Cardiac muscle cell (in vitro differentiated cells and primary cell): Measurements from ENCODE around the gene JMY. TPM values are rescaled to one million over a fixed set of nuclear protein-coding genes. Genes with fewer than 3 reads are reported as not detected.

Source experiments
- DNase-seq, 2 donors: peaks; one replicate each; pipeline versions ENCODE4 v3.0.0 to v3.0.0-alpha.2; 2010 to 2017; ENCODE audit warnings: low read depth in 1 of 2, low spot score in 1 of 2
- H3K27ac ChIP-seq: fragments of 200-600 bp; sonication (generic); 2 replicates; pipeline ENCODE4 v1.5.1; 2016
- H3K27me3 ChIP-seq: fragments of 200-600 bp; sonication (generic); 2 replicates; pipeline ENCODE4 v1.6.0; 2016; ENCODE audit warnings: control low read depth
- H3K36me3 ChIP-seq: fragments of 200-600 bp; sonication (generic); 2 replicates; pipeline ENCODE4 v1.5.1; 2016; ENCODE audit warnings: control low read depth
- H3K4me1 ChIP-seq: fragments of 200-600 bp; sonication (generic); 2 replicates; pipeline ENCODE4 v1.8.1; 2017; ENCODE audit warnings: low read depth, mild to moderate bottlenecking, mixed run types
- H3K4me3 ChIP-seq: fragments of 200-600 bp; sonication (generic); 2 replicates; pipeline ENCODE4 v1.5.1; 2016; ENCODE audit warnings: mild to moderate bottlenecking
- H3K9me3 ChIP-seq: fragments of 200-600 bp; sonication (generic); 2 replicates; pipeline ENCODE4 v1.5.1; 2017; ENCODE audit warnings: low read depth, mild to moderate bottlenecking, control low read depth
- CTCF ChIP-seq: IDR thresholded peaks from 2 replicates; pipeline ENCODE4 v1.5.1; 2012; ENCODE audit warnings: low read depth, mild to moderate bottlenecking, low read length
- polyA plus RNA-seq: library from polyadenylated mRNA; unstranded; fragments of >200 nt; fragmentation: Nextera tagmentation; extraction: Ambion mirVana; gene quantifications from 2 replicates; pipeline ENCODE4 v1.2.1, GENCODE V29; 2016
- total RNA-seq: library from RNA; depleted of rRNA; stranded (reverse); fragments of >200 nt; gene quantifications from 2 replicates; pipeline ENCODE4 v1.2.3, GENCODE V29; 2016

JMY gene
- total and polyA plus RNA-seq, 2 experiments from 2014 or later = 6.3 to 23.0 TPM

- H3K27me3 ChIP-seq = no peaks in the 10 kb centered on the region
- DNase-seq = no peak
- H3K4me3 ChIP-seq = no peak overlapping the region
- no peak for TF ChIP-seq CTCF
- H3K4me1 ChIP-seq = no peaks in the 10 kb centered on the region
- H3K36me3 ChIP-seq = no peaks in the 10 kb centered on the region
- H3K27ac ChIP-seq = no peak overlapping the region
- no peaks in the 10 kb centered on the region for H3K9me3 ChIP-seq
Observed at GRCh38 chr5:79206541-79206940, 29.4 kb upstream of the JMY start.

GRCh38 chr5:79209505-79209904 lies 26.4 kb upstream of the JMY start:
- Histone ChIP-seq H3K27me3 (no peaks in the 10 kb centered on the region), H3K4me1 (no peaks in the 10 kb centered on the region), H3K36me3 (no peaks in the 10 kb centered on the region), H3K4me3 (no peak overlapping the region), H3K9me3 (no peaks in the 10 kb centered on the region), H3K27ac (no peak overlapping the region)
- TF ChIP-seq CTCF = no peak
- DNase-seq = no peak

- Histone ChIP-seq H3K4me3 (no peak overlapping the region), H3K27ac (no peak overlapping the region), H3K9me3 (no peaks in the 10 kb centered on the region), H3K27me3 (no peaks in the 10 kb centered on the region), H3K36me3 (no peaks in the 10 kb centered on the region), H3K4me1 (no peaks in the 10 kb centered on the region)
- TF ChIP-seq CTCF = no peak
- no peak for DNase-seq
Observed at GRCh38 chr5:79224286-79224984, 11.5 kb upstream of the JMY start.

- H3K4me1 ChIP-seq = no peaks in the 10 kb centered on the region
- DNase-seq = no peak
- H3K27me3 ChIP-seq = no peaks in the 10 kb centered on the region
- no peaks in the 10 kb centered on the region for H3K36me3 ChIP-seq
- TF ChIP-seq CTCF = no peak
- H3K9me3 ChIP-seq = no peaks in the 10 kb centered on the region
- H3K4me3 ChIP-seq = no peak overlapping the region
- no peak overlapping the region for H3K27ac ChIP-seq
Observed at GRCh38 chr5:79225026-79225425, 10.9 kb upstream of the JMY start.

- no peak for DNase-seq
- no peak for TF ChIP-seq CTCF
- H3K4me3 ChIP-seq = no peak overlapping the region
- no peaks in the 10 kb centered on the region for H3K36me3 ChIP-seq
- no peaks in the 10 kb centered on the region for H3K4me1 ChIP-seq
- no peaks in the 10 kb centered on the region for H3K9me3 ChIP-seq
- no peak overlapping the region for H3K27ac ChIP-seq
- H3K27me3 ChIP-seq = no peaks in the 10 kb centered on the region
Observed at GRCh38 chr5:79225441-79225840, 10.5 kb upstream of the JMY start.
